H1 (cell line): ENCODE measurements around the gene MCAT. TPM values are rescaled to one million over a fixed set of nuclear protein-coding genes. Genes with fewer than 3 reads are reported as not detected.
A peak's percentile ranks its signal among the peaks of the same experiment; 100 is the strongest.

ENCODE experiments used
- CTCF ChIA-PET: fragments of 300-600 bp; sonication (Branson Sonifier 250); formaldehyde crosslinking; loops from one replicate; lab custom pipeline; 2021; ENCODE audit not compliant: partially characterized antibody; lab: Charles Lee
- POLR2A ChIA-PET: fragments of 300-600 bp; sonication (Branson Sonifier 250); formaldehyde crosslinking; loops from one replicate; lab custom pipeline; 2021; ENCODE audit warnings: inconsistent platforms; ENCODE audit not compliant: partially characterized antibody; lab: Charles Lee
- DNase-seq, 2 experiments: peaks; one replicate each; pipeline versions ENCODE4 v3.0.0 to v3.0.0-alpha.2; 2010 to 2022; ENCODE audit warnings: low spot score in 2 of 2, low read depth in 1 of 2, mixed read lengths in 1 of 2
- FAIRE-seq: peaks from 2 replicates; lab custom pipeline; 2011; peaks lifted over from hg19 to GRCh38; lab: Jason Lieb, UNC
- H2AFZ ChIP-seq: 2 replicates; pipeline ENCODE4 v1.8.1; 2012; ENCODE audit warnings: low read length, inconsistent platforms
- H2AK5ac ChIP-seq: 2 replicates; pipeline ENCODE4 v1.6.1; 2013; ENCODE audit warnings: low read depth, low read length
- H2BK120ac ChIP-seq: replicated peaks from 2 replicates; pipeline ENCODE3; 2013; ENCODE audit warnings: low read depth, low read length, inconsistent platforms
- H2BK12ac ChIP-seq: 2 replicates; pipeline ENCODE4 v1.6.1; 2013; ENCODE audit warnings: low read depth, low read length
- H2BK15ac ChIP-seq: 2 replicates; pipeline ENCODE4 v1.6.1; 2013; ENCODE audit warnings: low read length
- H2BK20ac ChIP-seq: 2 replicates; pipeline ENCODE4 v1.6.1; 2013; ENCODE audit warnings: low read length
- H2BK5ac ChIP-seq: 2 replicates; pipeline ENCODE4 v1.6.1; 2013; ENCODE audit warnings: low read depth, low read length
- H3K14ac ChIP-seq: 2 replicates; pipeline ENCODE4 v1.6.1; 2013; ENCODE audit warnings: inconsistent platforms; ENCODE audit not compliant: insufficient read length
- H3K18ac ChIP-seq: 2 replicates; pipeline ENCODE4 v1.6.1; 2013; ENCODE audit warnings: low read length; ENCODE audit errors: extremely low read depth
- H3K23ac ChIP-seq: 2 replicates; pipeline ENCODE4 v1.6.1; 2013; ENCODE audit warnings: inconsistent platforms; ENCODE audit not compliant: insufficient read length
- H3K23me2 ChIP-seq: 2 replicates; pipeline ENCODE4 v1.6.1; 2013; ENCODE audit warnings: low read depth, low read length
- H3K27ac ChIP-seq: 2 replicates; pipeline ENCODE4 v1.6.1; 2011; ENCODE audit warnings: low read depth, low read length, inconsistent platforms
- H3K27me3 ChIP-seq, 4 experiments: replicated peaks in 1 of 4; 1 replicate in 1 of 4; 2 replicates in 3 of 4; pipeline versions ENCODE4 v1.6.1 to v1.8.1; 2011 to 2013; ENCODE audit warnings: low read length in 3 of 4, mild to moderate bottlenecking in 3 of 4, inconsistent platforms in 2 of 4, mixed read lengths in 2 of 4, moderate library complexity in 1 of 4; ENCODE audit not compliant: control insufficient read depth in 3 of 4, insufficient read depth in 3 of 4; ENCODE audit errors: extremely low read depth in 1 of 4
- H3K36me3 ChIP-seq, 4 experiments: 2 replicates each; pipeline versions ENCODE4 v1.6.1 to v1.8.1; 2011 to 2013; ENCODE audit warnings: mild to moderate bottlenecking in 4 of 4, low read length in 3 of 4, moderate library complexity in 2 of 4, control low read depth in 1 of 4, inconsistent platforms in 1 of 4; ENCODE audit not compliant: insufficient read depth in 4 of 4, control insufficient read depth in 2 of 4
- H3K4ac ChIP-seq: replicated peaks from 2 replicates; pipeline ENCODE3; 2013; ENCODE audit warnings: low read length, low read depth, mixed read lengths, inconsistent platforms; ENCODE audit not compliant: insufficient read length
- H3K4me1 ChIP-seq, 4 experiments: replicated peaks in 1 of 4; 1 replicate in 1 of 4; 2 replicates in 3 of 4; pipeline versions ENCODE4 v1.6.1 to v1.8.1; 2011 to 2013; ENCODE audit warnings: low read length in 3 of 4, inconsistent platforms in 2 of 4, mixed read lengths in 1 of 4; ENCODE audit not compliant: insufficient read depth in 4 of 4, control insufficient read depth in 3 of 4
- H3K4me2 ChIP-seq, 2 experiments: 2 replicates each; pipeline versions ENCODE4 v1.6.1 to v1.8.1; 2011 to 2013; ENCODE audit warnings: low read depth in 2 of 2, low read length in 2 of 2, control low read depth in 1 of 2, inconsistent platforms in 1 of 2, mild to moderate bottlenecking in 1 of 2; ENCODE audit not compliant: insufficient read depth in 1 of 2
- H3K4me3 ChIP-seq, 4 experiments: fragments of 200-600, 300-600 bp in 1 of 4; sonication (generic), shearing (Covaris generic), sonication (Bioruptor Twin) in 1 of 4; 2 replicates each; pipeline versions ENCODE4 v1.5.1 to v1.8.1; 2011 to 2016; ENCODE audit warnings: low read length in 4 of 4, low read depth in 3 of 4, control low read depth in 2 of 4, inconsistent platforms in 2 of 4, mild to moderate bottlenecking in 2 of 4, mixed read lengths in 1 of 4, moderate library complexity in 1 of 4; ENCODE audit not compliant: insufficient read depth in 2 of 4; ENCODE audit errors: extremely low read depth in 1 of 4
- H3K56ac ChIP-seq: replicated peaks from 2 replicates; pipeline ENCODE3; 2013; ENCODE audit warnings: low read depth, mild to moderate bottlenecking, mixed read lengths, low read length, inconsistent platforms; ENCODE audit not compliant: insufficient read length
- H3K79me1 ChIP-seq: 2 replicates; pipeline ENCODE4 v1.6.1; 2013; ENCODE audit warnings: low read depth, low read length, control low read depth
- H3K79me2 ChIP-seq, 2 experiments: 2 replicates each; pipeline versions ENCODE4 v1.6.1 to v1.8.1; 2012 to 2013; ENCODE audit warnings: low read length in 2 of 2, mild to moderate bottlenecking in 2 of 2, inconsistent platforms in 1 of 2; ENCODE audit not compliant: insufficient read depth in 2 of 2, control insufficient read depth in 1 of 2
- H3K9ac ChIP-seq, 4 experiments: replicated peaks in 1 of 4; 1 replicate in 1 of 4; 2 replicates in 3 of 4; pipeline versions ENCODE4 v1.6.1 to v1.8.1; 2011 to 2013; ENCODE audit warnings: low read depth in 3 of 4, low read length in 3 of 4, control low read depth in 2 of 4, mild to moderate bottlenecking in 2 of 4, moderate library complexity in 2 of 4, inconsistent platforms in 1 of 4; ENCODE audit errors: extremely low read depth in 1 of 4
- H3K9me3 ChIP-seq, 2 experiments: 2 replicates each; pipeline versions ENCODE4 v1.6.1 to v1.8.1; 2012 to 2013; ENCODE audit warnings: mild to moderate bottlenecking in 2 of 2, moderate library complexity in 2 of 2, control low read depth in 1 of 2, inconsistent platforms in 1 of 2, low read depth in 1 of 2, low read length in 1 of 2, mixed read lengths in 1 of 2; ENCODE audit not compliant: insufficient read depth in 2 of 2
- H4K20me1 ChIP-seq, 2 experiments: replicated peaks in 1 of 2; 2 replicates each; pipeline versions ENCODE3 to v1.8.1; 2011 to 2013; ENCODE audit warnings: inconsistent platforms in 2 of 2, low read length in 2 of 2, mild to moderate bottlenecking in 1 of 2; ENCODE audit not compliant: insufficient read depth in 2 of 2, control insufficient read depth in 1 of 2
- H4K5ac ChIP-seq: 2 replicates; pipeline ENCODE4 v1.6.1; 2013; ENCODE audit warnings: low read length, low read depth, mixed read lengths, inconsistent platforms; ENCODE audit not compliant: insufficient read length
- H4K8ac ChIP-seq: 2 replicates; pipeline ENCODE4 v1.8.0; 2013; ENCODE audit warnings: mild to moderate bottlenecking, moderate library complexity, low read length, inconsistent platforms; ENCODE audit not compliant: insufficient read depth; ENCODE audit errors: extremely low read depth
- H4K91ac ChIP-seq: replicated peaks from 2 replicates; pipeline ENCODE3; 2013; ENCODE audit warnings: low read length, mixed read lengths, inconsistent platforms; ENCODE audit not compliant: insufficient read length
- CTBP2 ChIP-seq: IDR thresholded peaks from 2 replicates; pipeline ENCODE4 v1.7.0; 2011; ENCODE audit warnings: borderline replicate concordance, mild to moderate bottlenecking, moderate library complexity, mixed read lengths, low read length; ENCODE audit not compliant: insufficient read depth, insufficient read length
- GABPA ChIP-seq: IDR thresholded peaks from 2 replicates; pipeline ENCODE4 v1.6.1; 2011; ENCODE audit warnings: mild to moderate bottlenecking, low read length, moderate library complexity, borderline replicate concordance; ENCODE audit not compliant: insufficient read depth
- GTF2F1 ChIP-seq: IDR thresholded peaks from 2 replicates; pipeline ENCODE4 v1.6.1; 2012; ENCODE audit warnings: low read depth, low read length, improper control_type of control experiment, borderline replicate concordance
- HDAC6 ChIP-seq: IDR thresholded peaks from one replicate; pipeline ENCODE4 v1.7.1; 2012; ENCODE audit warnings: low read depth, mild to moderate bottlenecking, inconsistent platforms, low read length, moderate library complexity
- JUND ChIP-seq: IDR thresholded peaks from 2 replicates; pipeline ENCODE4 v1.6.1; 2011; ENCODE audit warnings: mild to moderate bottlenecking, improper control_type of control experiment, low read length
- NANOG ChIP-seq: IDR thresholded peaks from 2 replicates; pipeline ENCODE4 v1.6.1; 2011; ENCODE audit warnings: low read length, low read depth, mild to moderate bottlenecking, inconsistent platforms; ENCODE audit not compliant: insufficient read depth, poor library complexity, severe bottlenecking
- RFX5 ChIP-seq: IDR thresholded peaks from 2 replicates; pipeline ENCODE4 v1.6.1; 2011; ENCODE audit warnings: low read depth, low read length, improper control_type of control experiment, borderline replicate concordance
- SRF ChIP-seq: IDR thresholded peaks from 2 replicates; pipeline ENCODE4 v1.6.1; 2011; ENCODE audit warnings: mild to moderate bottlenecking, low read depth, low read length, moderate library complexity
- TAF1 ChIP-seq: IDR thresholded peaks from 2 replicates; pipeline ENCODE4 v1.6.1; 2011; ENCODE audit warnings: mild to moderate bottlenecking, low read depth, low read length
- ZNF274 ChIP-seq: IDR thresholded peaks from 2 replicates; pipeline ENCODE4 v1.7.0; 2012; ENCODE audit warnings: low read length, borderline replicate concordance; ENCODE audit errors: extremely low read depth
- WGBS, 2 experiments: shearing (Covaris generic) in 1 of 2; methylation state at CpG; one replicate each; pipeline versions ENCODE4 v1.1.6 to v1.1.7; 2013 to 2015; ENCODE audit warnings: low lambda C conversion rate in 2 of 2, mixed read lengths in 2 of 2, inconsistent platforms in 1 of 2, low coverage in 1 of 2, missing lambda C conversion rate in 1 of 2; ENCODE audit not compliant: insufficient replicate concordance in 2 of 2, insufficient coverage in 1 of 2, insufficient read length in 1 of 2; ENCODE audit errors: extremely low coverage in 1 of 2, missing lambda C conversion rate in 1 of 2; 5-methylcytosine and 5-hydroxymethylcytosine counted together
- polyA plus RNA-seq, 7 experiments: library from polyadenylated mRNA; depleted of rRNA in 3 of 7; stranded (reverse) in 5 of 7; unstranded in 2 of 7; fragments of >200 nt in 5 of 7; fragments of 200-250 nt in 2 of 7; gene quantifications; 1 replicate in 5 of 7; 2 replicates in 1 of 7; 4 replicates in 1 of 7; pipeline versions ENCODE4 v1.2.1 to v1.2.3, GENCODE V29; 2011 to 2013; ENCODE audit warnings: missing spikeins in 2 of 7, mixed read lengths in 2 of 7
- total RNA-seq: library from RNA; stranded (reverse); fragmentation: NEBNext Ultra II Directional; extraction: Animal tissue kit (Norgen Biotek cat#: 25700); gene quantifications from 2 replicates; pipeline ENCODE4 v1.2.1, GENCODE V29; 2021
- TF ChIP-seq, protein P1 (sequence below), 3 experiments: IDR thresholded peaks; 1 replicate in 2 of 3; 2 replicates in 1 of 3; pipeline versions ENCODE4 v1.5.1 to v1.6.1; 2011; ENCODE audit warnings: low read length in 3 of 3, mild to moderate bottlenecking in 3 of 3, inconsistent platforms in 2 of 3, low read depth in 1 of 3, moderate library complexity in 1 of 3; ENCODE audit not compliant: insufficient read depth in 1 of 3; ENCODE audit errors: control extremely low read depth in 1 of 3

Gene MCAT
- total and polyA plus RNA-seq, 2 of the 8 experiments (the other 6 are each of a cell fraction or from before 2014, with no cell fraction given): 15.8 to 17.4 TPM

DNA sequence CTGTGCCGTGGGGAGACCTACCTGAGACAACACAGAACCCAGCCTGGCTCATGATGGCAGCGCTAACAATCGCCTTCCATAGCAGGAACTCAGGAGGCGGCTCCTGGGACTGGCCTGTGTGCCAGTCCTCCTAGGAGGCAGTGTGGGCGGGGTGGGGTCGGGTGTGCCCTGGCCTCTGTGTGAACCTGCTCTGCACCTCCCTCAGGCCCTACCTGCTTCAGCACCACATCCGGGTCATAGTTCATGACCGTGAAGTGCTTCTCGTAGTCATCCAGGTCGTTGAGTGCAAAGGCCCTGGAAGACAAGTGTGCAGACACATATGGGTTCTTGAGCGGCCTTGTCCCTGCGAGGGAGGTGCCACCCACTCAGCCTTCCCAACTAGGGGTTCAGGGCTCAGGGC, 28.4 kb upstream of the MCAT start:
- Histone ChIP-seq H3K4me2 (no peak overlapping the region), H3K23ac (no peak overlapping the region), H4K20me1 (peaks cover 7 to 14% of the 10 kb centered on the region in 2 experiments), H3K79me1 (no peaks in the 10 kb centered on the region), H3K18ac (no peak overlapping the region), H2AK5ac (no peak overlapping the region), H3K9me3 (no peaks in the 10 kb centered on the region), H3K23me2 (no peaks in the 10 kb centered on the region), H4K91ac (no peak overlapping the region), H3K4me1 (no peaks in the 10 kb centered on the region), H3K79me2 (no peaks in the 10 kb centered on the region), H3K27ac (0 out of 2 replicates have a peak overlapping the region, but pooled peaks have one; percentile 25), H4K8ac (no peak overlapping the region), H2BK12ac (no peak overlapping the region), H2BK5ac (no peak overlapping the region), H3K27me3 (no peaks in the 10 kb centered on the region), H4K5ac (no peak overlapping the region), H3K14ac (no peak overlapping the region), H3K4ac (no peak overlapping the region), H2BK20ac (no peak overlapping the region), H3K36me3 (peaks cover 31 to 65% (median 64%) of the 10 kb centered on the region in 4 experiments), H2AFZ (no peak overlapping the region), H3K56ac (no peak overlapping the region), H3K9ac (no peak overlapping the region), H2BK120ac (no peak overlapping the region), H3K4me3 (no peak overlapping the region), H2BK15ac (no peak overlapping the region)
- FAIRE-seq: no peak
- CTCF ChIA-PET: interaction anchor here (0.7 to 1.4 kb wide), 2 partner anchors 12 to 58 kb away, joined by 3 read pairs; no protein-coding TSS in a partner anchor
- DNase-seq: no peak
- POLR2A ChIA-PET: interaction anchor here (1.7 to 1.9 kb wide), 2 partner anchors 9 to 11 kb away, joined by 4 to 5 read pairs; no protein-coding TSS in a partner anchor
- WGBS, 2 experiments: 89% methylated on average over 12 of the region's 12 CpGs; no CpG with 5 or more reads in 1 of the 2 experiments
- TF ChIP-seq RFX5 (no peak), JUND (no peak), CTBP2 (no peak), GTF2F1 (no peak), TAF1 (no peak), ZNF274 (no peak), SRF (no peak), NANOG (no peak), GABPA (no peak), HDAC6 (no peak)
- TF ChIP-seq, protein P1, sequence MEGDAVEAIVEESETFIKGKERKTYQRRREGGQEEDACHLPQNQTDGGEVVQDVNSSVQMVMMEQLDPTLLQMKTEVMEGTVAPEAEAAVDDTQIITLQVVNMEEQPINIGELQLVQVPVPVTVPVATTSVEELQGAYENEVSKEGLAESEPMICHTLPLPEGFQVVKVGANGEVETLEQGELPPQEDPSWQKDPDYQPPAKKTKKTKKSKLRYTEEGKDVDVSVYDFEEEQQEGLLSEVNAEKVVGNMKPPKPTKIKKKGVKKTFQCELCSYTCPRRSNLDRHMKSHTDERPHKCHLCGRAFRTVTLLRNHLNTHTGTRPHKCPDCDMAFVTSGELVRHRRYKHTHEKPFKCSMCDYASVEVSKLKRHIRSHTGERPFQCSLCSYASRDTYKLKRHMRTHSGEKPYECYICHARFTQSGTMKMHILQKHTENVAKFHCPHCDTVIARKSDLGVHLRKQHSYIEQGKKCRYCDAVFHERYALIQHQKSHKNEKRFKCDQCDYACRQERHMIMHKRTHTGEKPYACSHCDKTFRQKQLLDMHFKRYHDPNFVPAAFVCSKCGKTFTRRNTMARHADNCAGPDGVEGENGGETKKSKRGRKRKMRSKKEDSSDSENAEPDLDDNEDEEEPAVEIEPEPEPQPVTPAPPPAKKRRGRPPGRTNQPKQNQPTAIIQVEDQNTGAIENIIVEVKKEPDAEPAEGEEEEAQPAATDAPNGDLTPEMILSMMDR (IDR thresholded peaks at IDR 0.05; ENCODE audit: control extremely low read depth in 1 of 3, insufficient read depth in 1 of 3, low read depth in 1 of 3, low read length in 3 of 3): no peak
